Fibroblast of skin of right biceps (primary cell): ENCODE data around the gene ATP5MG.

Source experiments
- DNase-seq: peaks from one replicate; pipeline ENCODE4 v3.0.0-alpha.2; 2013

The ATP5MG gene

DNA sequence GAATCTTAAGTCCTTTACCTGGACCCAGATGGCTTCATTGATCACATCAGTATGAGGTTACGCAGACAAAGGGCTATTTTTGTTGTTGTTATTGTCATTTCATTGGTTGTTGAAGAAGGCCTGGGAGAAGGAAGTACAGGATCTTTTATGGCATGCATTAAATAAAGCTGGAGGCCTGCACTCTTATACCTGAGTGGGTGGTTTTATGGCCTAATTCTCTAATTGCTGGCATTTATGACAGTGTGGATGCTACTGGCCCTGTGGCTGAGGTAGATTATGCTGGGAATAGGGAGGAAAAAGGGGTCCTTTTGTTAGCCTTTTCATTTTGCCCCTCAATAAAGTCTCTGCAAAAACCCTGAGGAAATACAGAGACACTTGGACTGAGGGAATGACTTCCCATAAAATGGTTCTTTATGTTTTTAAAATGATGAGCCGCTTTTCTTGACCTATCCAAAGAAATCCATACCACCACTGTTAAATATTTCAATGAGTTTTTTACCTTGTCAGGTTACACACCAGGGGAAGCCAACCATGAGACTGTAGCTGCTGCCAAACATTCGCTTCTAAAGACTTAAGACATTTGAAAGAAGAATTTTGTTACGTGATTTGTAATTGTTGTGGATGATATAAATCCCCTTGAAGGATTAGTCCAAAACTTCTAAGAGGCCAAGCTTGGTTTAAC lies 41.6 kb downstream of the ATP5MG start:
- DNase-seq = no peak

DNA sequence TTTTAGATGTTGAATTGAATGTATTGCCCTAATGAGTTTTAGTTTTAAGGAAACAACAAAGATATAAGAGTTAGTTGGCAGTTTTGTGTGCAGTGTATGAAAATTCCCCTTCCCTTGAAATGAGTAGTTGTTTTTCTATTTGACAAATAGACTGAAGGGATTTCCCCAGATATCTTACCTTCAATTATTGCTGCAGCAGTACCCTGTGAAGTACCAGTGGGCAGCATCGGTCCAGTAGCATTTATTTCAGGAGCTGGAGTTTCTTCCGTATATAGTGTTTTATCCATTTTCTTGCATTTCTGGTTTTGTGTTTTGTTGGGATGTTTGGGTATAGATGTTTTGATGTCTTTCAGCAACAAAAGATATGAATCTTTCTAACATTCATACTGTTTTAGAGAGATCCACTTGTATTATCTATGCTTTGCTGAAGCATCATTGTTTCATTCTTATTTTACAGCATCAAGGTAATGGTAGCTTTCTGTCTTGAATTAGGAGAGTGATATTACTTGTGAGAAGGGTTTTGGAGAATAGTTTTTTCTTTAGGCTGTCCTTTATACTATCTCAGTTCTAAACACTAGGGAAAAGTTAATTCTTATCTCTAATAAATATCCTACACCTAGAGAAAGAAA lies 42.3 kb downstream of the ATP5MG start:
- no peak for DNase-seq

DNA sequence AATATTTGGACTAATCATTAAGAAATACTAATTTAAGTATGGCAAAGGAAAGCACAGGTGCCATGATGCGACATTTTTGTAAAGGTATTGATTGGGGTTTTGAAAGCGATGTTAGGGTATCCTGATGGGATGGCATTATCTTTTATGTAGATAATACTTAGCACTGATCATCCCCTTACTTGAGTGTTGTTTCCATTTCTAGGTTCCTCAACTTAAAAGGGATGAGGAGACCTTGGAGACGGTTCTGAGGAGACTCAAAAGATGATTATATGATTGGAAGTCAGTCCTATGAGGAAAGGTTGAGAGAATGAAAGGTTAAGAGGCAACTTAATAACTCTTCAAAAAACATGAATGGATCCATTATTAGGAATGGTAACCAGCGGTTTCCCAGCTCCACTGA lies 46.0 kb downstream of the ATP5MG start:
- DNase-seq = no peak

DNA sequence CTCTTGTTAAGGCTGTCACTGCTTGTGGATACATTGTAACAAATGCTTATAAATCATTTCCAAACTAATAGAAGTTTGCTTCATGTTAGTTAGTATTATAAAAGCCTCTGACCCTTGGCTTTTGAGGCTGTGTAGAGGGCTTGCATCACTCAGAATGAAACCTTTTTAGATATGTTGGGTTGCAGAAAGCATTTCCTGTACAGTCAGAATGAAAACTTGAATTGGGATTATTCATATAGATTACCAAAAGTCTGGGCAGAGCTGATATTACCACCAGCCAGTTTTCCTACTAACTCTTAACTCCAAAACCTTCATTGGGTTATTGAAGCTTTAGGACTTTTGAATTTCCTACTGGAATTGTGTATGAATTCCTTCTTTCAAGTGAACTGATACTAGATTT lies 46.9 kb downstream of the ATP5MG start:
- DNase-seq = peak; percentile 36

DNA sequence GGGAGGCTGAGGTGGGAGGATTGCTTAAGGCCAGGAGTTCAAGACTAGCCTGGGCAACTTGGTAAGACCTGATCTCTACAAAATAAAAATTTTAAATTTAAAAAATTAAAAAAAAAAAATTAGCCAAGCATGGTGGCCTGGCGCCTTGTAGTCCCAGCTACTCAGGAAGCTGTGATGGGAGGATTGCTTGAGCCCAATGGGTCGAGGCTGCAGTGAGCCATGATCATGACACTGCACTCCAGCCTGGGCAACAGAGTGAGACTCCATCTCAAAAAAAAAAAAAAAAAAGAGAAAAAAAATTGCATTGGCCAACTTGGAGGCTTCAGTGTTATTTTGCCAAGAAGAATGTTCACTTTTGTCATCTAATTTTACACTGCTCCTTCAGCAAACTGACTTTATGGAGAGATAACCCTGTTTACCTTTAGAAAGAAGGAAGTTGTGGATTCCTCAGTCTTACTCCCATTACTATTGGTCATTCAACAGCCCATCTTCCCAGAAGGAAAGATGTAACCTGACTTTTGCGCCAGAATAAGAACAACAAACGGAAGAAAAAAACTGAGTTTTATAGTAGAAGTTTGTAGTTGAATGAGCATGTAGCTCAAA lies 48.0 kb downstream of the ATP5MG start:
- no peak for DNase-seq

DNA sequence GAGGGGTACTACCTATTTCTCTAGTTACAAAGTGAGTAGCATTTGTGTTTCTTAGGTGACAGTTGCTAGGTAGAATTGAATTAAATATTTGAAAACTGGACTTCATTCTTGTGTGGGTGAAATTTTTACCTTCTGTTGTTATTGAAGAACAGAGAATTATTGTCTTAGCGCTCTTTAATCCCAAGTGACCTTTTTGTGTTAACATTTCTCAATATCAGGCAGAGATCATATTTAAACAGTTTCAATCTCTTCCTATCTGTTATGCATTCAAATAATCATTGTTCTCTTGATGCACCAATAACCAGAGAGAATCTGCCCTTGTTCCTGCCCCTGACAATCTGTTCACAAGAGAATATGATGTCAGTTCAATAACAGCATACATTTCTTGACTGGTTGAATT lies 49.0 kb downstream of the ATP5MG start:
- no peak for DNase-seq
